Endothelial cell (in vitro differentiated cells): ENCODE results near the gene NDUFV3. TPM values are rescaled to one million over a fixed set of nuclear protein-coding genes. Genes with fewer than 3 reads are reported as not detected.

Experiments used
- DNase-seq: peaks from one replicate; pipeline ENCODE4 v3.0.0; 2021; ENCODE audit warnings: low spot score
- H3K27ac Mint-ChIP-seq: one replicate; pipeline ENCODE4 v1.8.0; 2021; ENCODE audit warnings: mixed read lengths, inconsistent platforms; ENCODE audit not compliant: unreplicated experiment
- H3K27me3 Mint-ChIP-seq: one replicate; pipeline ENCODE4 v1.8.0; 2021; ENCODE audit warnings: mild to moderate bottlenecking, moderate library complexity, mixed read lengths, inconsistent platforms; ENCODE audit not compliant: unreplicated experiment
- H3K36me3 Mint-ChIP-seq: one replicate; pipeline ENCODE4 v1.8.0; 2021; ENCODE audit warnings: mild to moderate bottlenecking, low read depth, mixed read lengths, inconsistent platforms; ENCODE audit not compliant: unreplicated experiment
- H3K4me1 Mint-ChIP-seq: one replicate; pipeline ENCODE4 v1.8.0; 2021; ENCODE audit warnings: mild to moderate bottlenecking, mixed read lengths, inconsistent platforms; ENCODE audit not compliant: unreplicated experiment
- H3K4me3 Mint-ChIP-seq: one replicate; pipeline ENCODE4 v1.8.0; 2021; ENCODE audit warnings: mild to moderate bottlenecking, mixed read lengths, inconsistent platforms; ENCODE audit not compliant: unreplicated experiment
- H3K9me3 Mint-ChIP-seq: one replicate; pipeline ENCODE4 v1.8.0; 2021; ENCODE audit warnings: mixed read lengths, inconsistent platforms; ENCODE audit not compliant: unreplicated experiment
- total RNA-seq: library from RNA; stranded (reverse); fragmentation: NEBNext Ultra II Directional; extraction: Animal tissue kit (Norgen Biotek cat#: 25700); gene quantifications from one replicate; pipeline ENCODE4 v1.2.1, GENCODE V29; 2021; ENCODE audit not compliant: unreplicated experiment
- TF ChIP-seq, protein P1 (sequence below): fragments of 200-600 bp; sonication (generic); IDR thresholded peaks from one replicate; pipeline ENCODE4 v1.5.0; 2021; ENCODE audit warnings: antibody characterized with exemption; ENCODE audit not compliant: unreplicated experiment

NDUFV3 gene
- total RNA-seq, 1 donor from 2014 or later: 28.1 TPM

DNA sequence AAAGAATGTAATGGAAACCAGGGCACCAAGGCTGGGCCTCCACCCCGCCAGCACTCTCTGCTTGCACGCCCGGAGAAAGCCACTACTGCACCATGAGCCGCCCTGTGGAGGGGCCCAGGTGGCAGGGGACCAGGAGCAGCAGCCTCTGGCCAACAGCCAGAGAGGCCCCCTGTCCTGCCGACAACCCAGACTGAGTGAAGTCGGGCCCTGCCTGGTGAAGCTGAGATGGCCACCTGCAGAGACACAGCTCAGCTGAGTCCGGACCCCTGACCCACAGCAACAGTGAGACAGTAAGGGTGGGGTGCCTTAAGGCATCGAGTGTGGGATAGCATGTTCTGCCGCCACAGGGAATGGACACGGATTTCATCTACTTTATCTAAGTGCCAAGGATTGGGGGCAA lies 42.6 kb upstream of the NDUFV3 start:
- peaks cover 6% of the 10 kb centered on the region for H3K4me1 Mint-ChIP-seq
- TF ChIP-seq, protein P1, sequence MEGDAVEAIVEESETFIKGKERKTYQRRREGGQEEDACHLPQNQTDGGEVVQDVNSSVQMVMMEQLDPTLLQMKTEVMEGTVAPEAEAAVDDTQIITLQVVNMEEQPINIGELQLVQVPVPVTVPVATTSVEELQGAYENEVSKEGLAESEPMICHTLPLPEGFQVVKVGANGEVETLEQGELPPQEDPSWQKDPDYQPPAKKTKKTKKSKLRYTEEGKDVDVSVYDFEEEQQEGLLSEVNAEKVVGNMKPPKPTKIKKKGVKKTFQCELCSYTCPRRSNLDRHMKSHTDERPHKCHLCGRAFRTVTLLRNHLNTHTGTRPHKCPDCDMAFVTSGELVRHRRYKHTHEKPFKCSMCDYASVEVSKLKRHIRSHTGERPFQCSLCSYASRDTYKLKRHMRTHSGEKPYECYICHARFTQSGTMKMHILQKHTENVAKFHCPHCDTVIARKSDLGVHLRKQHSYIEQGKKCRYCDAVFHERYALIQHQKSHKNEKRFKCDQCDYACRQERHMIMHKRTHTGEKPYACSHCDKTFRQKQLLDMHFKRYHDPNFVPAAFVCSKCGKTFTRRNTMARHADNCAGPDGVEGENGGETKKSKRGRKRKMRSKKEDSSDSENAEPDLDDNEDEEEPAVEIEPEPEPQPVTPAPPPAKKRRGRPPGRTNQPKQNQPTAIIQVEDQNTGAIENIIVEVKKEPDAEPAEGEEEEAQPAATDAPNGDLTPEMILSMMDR: no peak
- H3K4me3 Mint-ChIP-seq: no peak overlapping the region
- no peak for DNase-seq
- H3K27me3 Mint-ChIP-seq: peaks cover 18% of the 10 kb centered on the region
- no peak overlapping the region for H3K27ac Mint-ChIP-seq
- no peaks in the 10 kb centered on the region for H3K9me3 Mint-ChIP-seq
- peaks cover 48% of the 10 kb centered on the region for H3K36me3 Mint-ChIP-seq

DNA sequence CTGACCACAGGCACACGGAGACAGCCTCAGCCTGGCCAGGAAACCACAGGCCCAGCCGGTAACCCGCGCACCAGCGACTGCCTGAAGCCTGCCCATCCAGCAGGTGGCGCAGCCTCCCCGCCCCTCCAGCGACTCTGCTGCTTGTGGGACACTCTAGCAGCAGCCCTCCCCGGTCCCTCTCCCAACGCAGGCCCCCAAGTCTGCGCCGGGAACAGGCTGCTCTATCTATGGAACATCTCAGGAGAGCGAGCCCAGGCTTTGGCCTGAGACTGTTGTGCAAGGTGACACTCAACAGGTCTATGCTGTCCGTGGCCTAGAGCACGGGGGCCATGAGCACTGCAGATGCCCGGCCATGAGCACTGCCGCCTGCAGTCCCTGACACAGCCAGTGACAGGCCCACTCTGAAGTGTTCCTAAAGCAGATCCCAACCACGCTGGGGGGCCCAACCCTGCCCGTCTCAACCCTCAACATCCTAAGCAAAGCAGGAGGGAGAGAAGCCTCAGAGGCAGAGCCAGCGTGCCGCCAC lies 42.2 kb upstream of the NDUFV3 start:
- H3K4me1 Mint-ChIP-seq: peaks cover 6% of the 10 kb centered on the region
- no peak overlapping the region for H3K27ac Mint-ChIP-seq

GRCh38 chr21:42851812-42852665 lies 41.1 kb upstream of the NDUFV3 start:
- H3K4me3 Mint-ChIP-seq: peak overlapping the region; percentile 71
- H3K4me1 Mint-ChIP-seq: peaks cover 4% of the 10 kb centered on the region
- no peaks in the 10 kb centered on the region for H3K9me3 Mint-ChIP-seq
- H3K27me3 Mint-ChIP-seq: peaks cover 15% of the 10 kb centered on the region
- peak overlapping the region; percentile 42 for H3K27ac Mint-ChIP-seq
- peaks cover 55% of the 10 kb centered on the region for H3K36me3 Mint-ChIP-seq
- TF ChIP-seq, protein P1: no peak
- no peak for DNase-seq

More for the DNA sequence above, 42.2 kb upstream of the NDUFV3 start:
- Mint-ChIP-seq H3K36me3 (peaks cover 51% of the 10 kb centered on the region), H3K4me3 (no peak overlapping the region), H3K27me3 (peaks cover 16% of the 10 kb centered on the region), H3K9me3 (no peaks in the 10 kb centered on the region)
- TF ChIP-seq, protein P1: peak; percentile 47
- DNase-seq: peak; percentile 63

GRCh38 chr21:42852925-42853570 lies 40.1 kb upstream of the NDUFV3 start:
- no peak for DNase-seq
- H3K36me3 Mint-ChIP-seq: peaks cover 54% of the 10 kb centered on the region
- no peak overlapping the region for H3K27ac Mint-ChIP-seq
- no peak overlapping the region for H3K4me3 Mint-ChIP-seq
- peaks cover 15% of the 10 kb centered on the region for H3K27me3 Mint-ChIP-seq
- H3K4me1 Mint-ChIP-seq: peaks cover 4% of the 10 kb centered on the region
- TF ChIP-seq, protein P1: no peak
- no peaks in the 10 kb centered on the region for H3K9me3 Mint-ChIP-seq

DNA sequence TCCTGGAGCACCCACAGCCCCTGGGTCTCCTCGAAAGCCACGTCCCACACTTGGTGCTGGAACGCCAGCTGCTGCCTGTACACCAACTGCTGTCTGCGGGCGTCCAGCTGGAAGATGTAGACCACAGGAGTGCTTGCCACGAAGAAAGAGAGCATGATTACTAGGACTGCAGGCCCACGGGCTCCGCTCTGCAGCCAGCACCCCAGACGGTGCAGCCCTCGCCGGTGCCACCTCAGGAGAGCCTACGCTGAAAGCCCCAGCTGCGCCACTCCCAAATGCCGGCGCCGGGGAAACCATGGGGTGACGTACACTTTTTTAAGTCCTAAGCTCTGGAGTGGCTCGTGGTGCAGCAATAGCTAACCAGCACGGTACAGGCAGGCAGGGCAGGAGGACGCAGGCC lies 39.5 kb upstream of the NDUFV3 start:
- H3K27me3 Mint-ChIP-seq: peaks cover 15% of the 10 kb centered on the region

More for the DNA sequence above, 39.5 kb upstream of the NDUFV3 start:
- Mint-ChIP-seq H3K4me1 (peaks cover 4% of the 10 kb centered on the region), H3K4me3 (no peak overlapping the region), H3K27ac (no peak overlapping the region), H3K36me3 (peaks cover 55% of the 10 kb centered on the region), H3K9me3 (no peaks in the 10 kb centered on the region)
- no peak for DNase-seq
- TF ChIP-seq, protein P1: no peak
